Sigmoid colon (tissue), 4 donors: ENCODE results near the gene MACC1.
"Not testable (repeated sequence)": the region's sequence is repeated elsewhere in the genome, so short reads cannot be mapped to it uniquely, and the experiment has no call there.

Source experiments
- EP300 ChIP-seq, 4 donors: sonication (generic); formaldehyde crosslinking; IDR thresholded peaks; one replicate each; pipeline ENCODE4 v1.6.1; 2017; ENCODE audit warnings: antibody characterized with exemption in 4 of 4
- POLR2AphosphoS5 ChIP-seq, 4 donors: sonication (generic); formaldehyde crosslinking; IDR thresholded peaks; one replicate each; pipeline ENCODE4 v1.6.1; 2017; ENCODE audit warnings: antibody characterized with exemption in 4 of 4
- TF ChIP-seq, protein P1 (sequence below), 4 experiments: fragments of 450-650 bp in 3 of 4; fragments of 200-600 bp in 1 of 4; IDR thresholded peaks; one replicate each; pipeline ENCODE4 v1.5.1; 2016 to 2019; ENCODE audit warnings: antibody characterized with exemption in 4 of 4, mild to moderate bottlenecking in 3 of 4, moderate library complexity in 2 of 4

DNA sequence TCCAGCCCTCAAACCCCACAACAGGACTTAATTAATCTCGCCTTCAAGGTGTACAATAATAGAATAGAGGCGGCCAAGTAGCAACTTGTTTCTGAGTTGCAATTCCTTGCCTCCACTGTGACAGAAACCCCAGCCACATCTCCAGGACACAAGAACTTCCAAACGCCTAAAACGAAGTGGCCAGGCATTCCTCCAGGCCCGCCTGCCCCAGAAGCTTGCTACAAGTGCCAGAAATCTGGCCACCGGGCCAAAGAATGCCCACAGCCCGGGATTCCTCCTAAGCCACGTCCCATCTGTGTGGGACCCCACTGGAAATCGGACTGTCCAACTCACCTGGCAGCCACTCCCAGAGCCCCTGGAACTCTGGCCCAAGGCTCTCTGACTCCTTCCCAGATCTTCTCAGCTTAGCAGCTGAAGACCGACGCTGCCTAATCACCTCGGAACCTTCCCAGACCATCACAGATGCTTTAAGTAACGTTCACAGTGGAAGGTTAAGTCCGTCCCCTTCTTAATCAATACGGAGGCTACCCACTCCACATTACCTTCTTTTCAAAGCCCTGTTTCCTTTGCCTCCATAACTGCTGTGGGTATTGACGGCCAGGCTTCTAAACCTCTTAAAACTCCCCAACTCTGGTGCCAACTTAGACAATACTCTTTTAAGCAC, 94.4 kb downstream of the MACC1 start:
- TF ChIP-seq, protein P1, sequence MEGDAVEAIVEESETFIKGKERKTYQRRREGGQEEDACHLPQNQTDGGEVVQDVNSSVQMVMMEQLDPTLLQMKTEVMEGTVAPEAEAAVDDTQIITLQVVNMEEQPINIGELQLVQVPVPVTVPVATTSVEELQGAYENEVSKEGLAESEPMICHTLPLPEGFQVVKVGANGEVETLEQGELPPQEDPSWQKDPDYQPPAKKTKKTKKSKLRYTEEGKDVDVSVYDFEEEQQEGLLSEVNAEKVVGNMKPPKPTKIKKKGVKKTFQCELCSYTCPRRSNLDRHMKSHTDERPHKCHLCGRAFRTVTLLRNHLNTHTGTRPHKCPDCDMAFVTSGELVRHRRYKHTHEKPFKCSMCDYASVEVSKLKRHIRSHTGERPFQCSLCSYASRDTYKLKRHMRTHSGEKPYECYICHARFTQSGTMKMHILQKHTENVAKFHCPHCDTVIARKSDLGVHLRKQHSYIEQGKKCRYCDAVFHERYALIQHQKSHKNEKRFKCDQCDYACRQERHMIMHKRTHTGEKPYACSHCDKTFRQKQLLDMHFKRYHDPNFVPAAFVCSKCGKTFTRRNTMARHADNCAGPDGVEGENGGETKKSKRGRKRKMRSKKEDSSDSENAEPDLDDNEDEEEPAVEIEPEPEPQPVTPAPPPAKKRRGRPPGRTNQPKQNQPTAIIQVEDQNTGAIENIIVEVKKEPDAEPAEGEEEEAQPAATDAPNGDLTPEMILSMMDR (IDR thresholded peaks at IDR 0.05) = not testable (repeated sequence)
- not testable (repeated sequence) for TF ChIP-seq EP300, POLR2AphosphoS5 (IDR thresholded peaks at IDR 0.05)
